Hair follicle dermal papilla cell (primary cell): Measurements from ENCODE around the gene OR52W1. TPM values are rescaled to one million over a fixed set of nuclear protein-coding genes. Genes with fewer than 3 reads are reported as not detected.

Source experiments
- total RNA-seq: library from RNA; depleted of rRNA; stranded (reverse); fragments of >200 nt; gene quantifications from 2 replicates; pipeline ENCODE4 v1.2.3, GENCODE V29; 2012

The OR52W1 gene, protein sequence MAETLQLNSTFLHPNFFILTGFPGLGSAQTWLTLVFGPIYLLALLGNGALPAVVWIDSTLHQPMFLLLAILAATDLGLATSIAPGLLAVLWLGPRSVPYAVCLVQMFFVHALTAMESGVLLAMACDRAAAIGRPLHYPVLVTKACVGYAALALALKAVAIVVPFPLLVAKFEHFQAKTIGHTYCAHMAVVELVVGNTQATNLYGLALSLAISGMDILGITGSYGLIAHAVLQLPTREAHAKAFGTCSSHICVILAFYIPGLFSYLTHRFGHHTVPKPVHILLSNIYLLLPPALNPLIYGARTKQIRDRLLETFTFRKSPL
- total RNA-seq = not detected in 2 replicates

DNA sequence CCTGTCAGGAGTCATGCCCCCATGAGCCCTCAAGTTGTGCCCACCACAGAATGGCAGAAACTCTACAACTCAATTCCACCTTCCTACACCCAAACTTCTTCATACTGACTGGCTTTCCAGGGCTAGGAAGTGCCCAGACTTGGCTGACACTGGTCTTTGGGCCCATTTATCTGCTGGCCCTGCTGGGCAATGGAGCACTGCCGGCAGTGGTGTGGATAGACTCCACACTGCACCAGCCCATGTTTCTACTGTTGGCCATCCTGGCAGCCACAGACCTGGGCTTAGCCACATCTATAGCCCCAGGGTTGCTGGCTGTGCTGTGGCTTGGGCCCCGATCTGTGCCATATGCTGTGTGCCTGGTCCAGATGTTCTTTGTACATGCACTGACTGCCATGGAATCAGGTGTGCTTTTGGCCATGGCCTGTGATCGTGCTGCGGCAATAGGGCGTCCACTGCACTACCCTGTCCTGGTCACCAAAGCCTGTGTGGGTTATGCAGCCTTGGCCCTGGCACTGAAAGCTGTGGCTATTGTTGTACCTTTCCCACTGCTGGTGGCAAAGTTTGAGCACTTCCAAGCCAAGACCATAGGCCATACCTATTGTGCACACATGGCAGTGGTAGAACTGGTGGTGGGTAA, at the start of gene OR52W1:
Gene OR52W1 (plus strand): TSS at position 51 of the 637 bp plus-strand sequence. CDS start 0 bp downstream, at position 51.

DNA sequence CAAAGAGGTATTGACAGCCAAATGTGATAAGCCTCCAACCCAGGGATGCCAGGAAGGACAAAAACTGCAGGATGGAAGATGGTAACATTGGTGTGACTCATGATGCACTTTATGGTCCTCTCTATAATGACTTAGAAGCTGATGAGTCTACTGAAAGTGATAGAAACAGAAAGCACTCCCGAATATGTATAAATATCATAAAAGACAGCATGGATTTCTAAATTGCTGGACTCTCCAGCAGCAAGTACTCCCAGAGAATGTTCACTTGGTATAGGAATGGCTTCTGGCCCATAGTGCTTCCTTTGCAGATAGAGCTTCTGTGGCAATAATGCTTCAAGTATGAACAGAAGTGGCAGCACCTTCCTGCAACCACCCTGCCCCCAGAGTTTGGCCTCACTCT, 28.8 kb upstream of the OR52W1 start, which contains the start of gene OR52B2:
Gene OR52B2 (minus strand): TSS at position 101 of the 400 bp plus-strand sequence. CDS start 0 bp downstream, at position 101.

DNA sequence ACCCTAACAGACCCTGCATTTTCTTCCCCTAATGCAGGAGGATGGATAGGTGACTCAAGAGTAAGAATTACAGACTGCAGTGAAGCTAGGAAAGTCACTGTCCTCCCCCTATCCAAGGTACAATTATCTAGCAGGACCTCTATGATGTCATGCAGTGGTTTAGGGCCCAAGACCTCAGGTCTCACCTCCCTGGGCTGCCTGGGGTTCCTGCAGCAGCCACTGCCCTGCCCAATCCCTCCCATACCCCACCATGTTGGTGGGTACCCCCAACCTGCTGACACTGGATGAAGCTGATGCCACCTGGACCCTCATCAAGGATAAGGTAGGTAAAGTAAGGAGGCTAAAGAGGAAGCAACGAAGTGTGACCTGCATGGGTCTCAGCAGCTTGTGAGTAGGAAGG, 6.3 kb downstream of the OR52W1 start, which contains the start of gene C11orf42:
Gene C11orf42 (plus strand): TSS at position 192 of the 400 bp plus-strand sequence. CDS start 59 bp downstream, at position 251.

DNA sequence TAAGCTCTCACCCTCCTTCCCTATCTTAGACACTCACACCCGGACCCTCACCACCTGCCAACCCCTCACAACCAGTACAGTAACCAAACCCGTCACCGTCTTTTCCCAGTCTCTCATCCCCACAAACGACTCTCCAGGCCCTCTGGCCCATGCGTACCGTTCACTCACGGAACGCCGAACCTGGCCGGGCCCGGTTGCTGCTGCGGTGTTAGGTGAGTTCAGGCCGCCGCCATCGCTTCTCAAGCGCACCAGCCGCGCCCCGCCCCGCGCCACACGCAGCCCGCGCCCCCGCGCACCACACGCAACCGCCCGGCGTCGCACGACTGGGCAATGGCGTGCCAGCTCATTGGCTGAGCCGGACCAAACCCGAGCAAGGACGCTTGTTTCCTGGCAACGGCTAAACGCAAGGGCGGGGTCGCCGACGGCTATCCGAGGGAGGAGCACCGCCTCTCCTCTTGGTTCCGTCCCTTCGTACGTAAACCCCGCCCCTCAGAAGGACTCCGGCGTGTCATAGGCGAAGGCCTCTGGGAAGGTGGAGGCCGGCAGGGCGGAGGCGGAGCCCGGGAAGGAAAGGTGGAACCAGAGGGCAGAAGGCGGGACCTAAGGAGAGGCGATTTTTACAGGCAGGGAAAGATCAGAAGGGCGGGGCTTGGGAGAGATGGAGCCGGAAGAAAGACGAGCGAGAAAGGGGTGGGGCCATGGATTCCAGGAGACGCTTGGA, 35.5 kb downstream of the OR52W1 start, which contains the start of gene FHIP1B:
Gene FHIP1B (minus strand): TSS at position 250 of the 721 bp plus-strand sequence. CDS start 10,120 bp downstream, outside the sequence.

DNA sequence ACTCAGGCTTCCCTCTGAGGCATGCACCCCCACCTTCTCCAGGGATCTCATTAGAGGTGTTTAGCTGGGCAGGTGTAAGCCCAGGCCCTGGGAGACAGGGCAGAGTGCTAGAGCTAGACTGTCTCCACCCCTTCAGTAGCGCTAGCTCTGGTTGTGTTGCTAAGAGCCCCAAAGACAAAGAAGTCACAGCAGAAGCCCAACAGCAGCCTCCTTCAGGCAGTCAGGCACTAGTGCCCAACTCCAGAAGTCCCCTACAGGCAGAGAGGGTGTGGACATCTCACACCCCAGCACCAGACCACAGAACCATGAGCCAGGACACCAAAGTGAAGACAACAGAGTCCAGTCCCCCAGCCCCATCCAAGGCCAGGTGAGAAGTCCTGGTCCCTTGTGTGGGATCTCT, 39.9 kb downstream of the OR52W1 start, which contains the start of gene CNGA4:
Gene CNGA4 (plus strand): TSS at position 188 of the 400 bp plus-strand sequence. CDS start 118 bp downstream, at position 306.

Other genes starting within 250 kb of the OR52W1 start
- not detected in 2 replicates for gene OR56A5, start 230.7 kb upstream of the OR52W1 start, total RNA-seq
- gene OR52L1, start 212.2 kb upstream of the OR52W1 start, total RNA-seq = not detected in 2 replicates
- not detected in 2 replicates for gene OR56A4, start 192.3 kb upstream of the OR52W1 start, total RNA-seq
- gene OR56A1, start 168.5 kb upstream of the OR52W1 start, total RNA-seq = not detected in 2 replicates
- gene OR56B4, start 91.5 kb upstream of the OR52W1 start, total RNA-seq = not detected in 2 replicates
- gene OR52B2, start 28.9 kb upstream of the OR52W1 start, total RNA-seq = not detected in 2 replicates
- gene C11orf42, start 6.3 kb downstream of the OR52W1 start, total RNA-seq = 0.16 TPM in 1 of 2 replicates, not detected in the other
- gene FHIP1B, start 35.4 kb downstream of the OR52W1 start, total RNA-seq = 23.9 and 26.8 TPM in 2 replicates
- 0.16 TPM in 1 of 2 replicates, not detected in the other for gene CNGA4, start 39.9 kb downstream of the OR52W1 start, total RNA-seq
- gene CCKBR, start 60.6 kb downstream of the OR52W1 start, total RNA-seq = not detected in 2 replicates
- gene CAVIN3, start 121.3 kb downstream of the OR52W1 start, total RNA-seq = 251 and 347 TPM in 2 replicates
- gene SMPD1, start 191.2 kb downstream of the OR52W1 start, total RNA-seq = 34.7 and 42.5 TPM in 2 replicates
- 75.6 and 82.3 TPM in 2 replicates for gene APBB1, start 219.9 kb downstream of the OR52W1 start, total RNA-seq
- 1.2 and 2.1 TPM in 2 replicates for gene HPX, start 241.8 kb downstream of the OR52W1 start, total RNA-seq